DOHH2 (cell line): ENCODE results near the gene PCP4.

Experiments
- CTCF ChIP-seq: fragments of 200-600 bp; sonication (generic); IDR thresholded peaks from one replicate; pipeline ENCODE4 v1.5.1; 2014; ENCODE audit warnings: antibody characterized with exemption, mild to moderate bottlenecking, low read depth, low read length; ENCODE audit not compliant: poor library complexity, severe bottlenecking
- EZH2phosphoT487 ChIP-seq: fragments of 200-600 bp; sonication (generic); IDR thresholded peaks from 2 replicates; pipeline ENCODE4 v1.6.1; 2017; ENCODE audit warnings: borderline replicate concordance, mild to moderate bottlenecking, antibody characterized with exemption, low read length, moderate library complexity, mixed read lengths

GRCh38 chr21:39837861-39838359, 29.3 kb upstream of the PCP4 start:
- TF ChIP-seq CTCF: no peak
- no peak for TF ChIP-seq EZH2phosphoT487
